Erythroblast (primary cell): ENCODE measurements around the gene CD4.

Experiments
- GATA1 ChIP-seq: IDR thresholded peaks from 2 replicates; pipeline ENCODE4 v1.6.1; 2011; ENCODE audit warnings: low read depth, mild to moderate bottlenecking, control low read depth, low read length, moderate library complexity
- POLR2A ChIP-seq: IDR thresholded peaks from 2 replicates; pipeline ENCODE4 v1.6.1; 2011; ENCODE audit warnings: mild to moderate bottlenecking, low read length

- TF ChIP-seq POLR2A (peak; percentile 39), GATA1 (peak; percentile 33)
Measured at GRCh38 chr12:6765048-6765633, 24.2 kb upstream of the CD4 start.
